ENCODE measurements around the gene CHPT1.
"Not testable (repeated sequence)": the region's sequence is repeated elsewhere in the genome, so short reads cannot be mapped to it uniquely, and the experiment has no call there.

Gene CHPT1

DNA sequence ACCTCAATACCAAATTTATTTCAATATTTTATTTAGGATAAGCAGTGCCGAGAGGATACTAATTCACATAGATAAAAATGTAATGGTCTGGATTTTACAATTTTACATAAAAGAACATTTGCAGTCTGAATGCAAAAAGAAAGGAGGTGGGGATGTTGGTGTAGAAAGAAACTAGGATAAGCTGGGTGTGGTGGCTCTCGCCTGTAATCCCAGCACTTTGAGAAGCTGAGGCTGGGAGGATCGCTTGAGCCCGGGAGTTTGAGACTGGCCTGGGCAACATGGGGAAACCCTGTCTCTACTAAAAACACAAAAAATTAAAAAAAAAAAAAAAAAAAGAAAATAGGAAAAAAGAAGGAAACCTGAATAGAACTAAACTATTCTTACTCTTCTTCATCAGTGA lies 25.0 kb downstream of the CHPT1 start:
- DNase-seq (ENCODE audit: low read depth in 2 of 2): no peak

DNA sequence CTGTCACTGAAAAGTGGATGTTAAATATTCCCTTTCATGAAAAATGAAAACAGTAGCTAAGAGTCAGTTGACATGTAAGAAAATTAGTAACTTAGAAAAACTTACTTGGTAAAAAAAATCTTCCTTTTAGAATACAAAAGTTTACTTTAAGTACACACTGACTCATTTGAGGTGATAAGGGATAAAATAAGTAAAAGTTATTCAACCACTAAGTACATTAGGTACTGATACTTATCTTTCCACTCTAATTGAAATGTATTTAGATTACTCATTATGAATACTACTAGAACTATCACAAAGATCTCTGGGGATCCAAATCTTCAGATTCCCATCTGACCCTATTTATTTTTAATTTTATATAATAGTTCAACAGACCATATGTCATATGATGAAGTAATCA lies 29.7 kb downstream of the CHPT1 start:
- DNase-seq (ENCODE audit: low read depth in 2 of 2): no peak

DNA sequence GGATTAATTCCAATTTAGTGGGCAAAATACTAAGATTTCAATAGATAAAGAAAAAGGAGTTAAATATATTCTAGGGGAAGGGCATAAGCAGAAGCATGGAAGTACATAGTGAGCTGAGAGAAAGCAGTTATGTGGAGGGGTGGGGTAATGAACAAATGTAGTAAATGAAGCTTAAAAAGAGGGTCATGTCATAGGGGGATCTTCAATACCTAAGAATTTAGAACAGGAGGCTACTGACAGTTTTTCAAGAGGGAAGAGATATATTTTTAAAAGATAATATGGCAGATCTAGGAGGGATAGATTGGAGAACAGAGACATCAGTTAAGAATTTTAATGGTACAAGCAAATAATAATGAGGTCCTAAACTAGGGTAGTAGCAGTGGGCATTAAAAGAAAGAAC lies 32.4 kb downstream of the CHPT1 start:
- DNase-seq (ENCODE audit: low read depth in 2 of 2): no peak

DNA sequence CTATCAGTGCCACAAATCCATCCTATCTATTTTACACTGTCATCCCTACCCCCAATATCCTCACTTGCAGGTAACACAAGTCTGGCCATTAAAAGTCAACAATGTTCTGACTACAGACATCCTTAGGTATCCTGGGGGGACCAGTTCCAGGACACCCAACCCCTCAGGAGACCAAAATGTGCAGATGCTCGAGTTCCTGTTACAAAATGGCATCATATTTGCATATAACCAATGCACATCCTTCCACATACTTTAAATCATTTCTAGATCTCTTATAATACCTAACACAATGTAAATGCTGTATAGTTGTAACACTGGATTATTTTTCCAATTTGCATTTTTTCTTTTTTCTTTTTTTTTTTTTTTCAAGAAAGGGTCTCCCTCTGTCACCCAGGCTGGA lies 34.9 kb downstream of the CHPT1 start:
- DNase-seq (ENCODE audit: low read depth in 2 of 2): no peak

DNA sequence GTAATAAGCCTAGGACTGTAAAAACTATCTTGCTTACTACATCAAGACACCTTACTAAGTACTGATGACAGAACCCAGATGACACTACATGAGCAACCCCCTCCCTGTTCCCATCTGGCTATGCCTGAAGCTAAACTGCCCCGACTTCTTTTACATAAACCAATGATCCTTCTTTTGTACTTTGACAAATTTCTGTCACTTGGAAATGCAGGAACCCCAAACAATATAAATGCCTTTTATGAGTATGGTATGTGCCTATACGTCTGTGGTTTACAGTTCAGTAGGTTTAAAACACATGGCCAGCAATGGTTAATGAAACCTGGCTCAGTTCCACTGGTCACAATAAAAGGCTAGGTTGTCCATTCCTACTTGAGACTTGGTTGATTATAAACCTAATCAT lies 35.7 kb downstream of the CHPT1 start:
- no peak for DNase-seq (ENCODE audit: low read depth in 2 of 2)

DNA sequence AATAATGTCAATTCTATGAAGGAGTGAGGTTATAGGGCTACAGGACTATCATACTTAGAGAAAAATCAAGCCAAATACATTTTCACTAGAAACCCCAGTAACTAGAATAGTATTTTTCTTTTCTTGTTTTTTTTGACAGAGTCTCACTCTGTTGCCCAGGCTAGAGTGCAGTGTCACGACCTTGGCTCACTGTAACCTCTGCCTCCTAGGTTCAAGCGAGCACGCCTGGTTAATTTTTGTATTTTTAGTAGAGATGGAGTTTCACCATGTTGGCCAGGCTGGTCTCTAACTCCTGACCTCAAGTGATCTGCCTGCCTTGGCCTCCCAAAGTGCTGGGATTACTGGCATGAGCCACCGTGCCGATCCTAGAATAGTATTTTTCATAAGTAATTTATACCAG lies 37.0 kb downstream of the CHPT1 start:
- not testable (repeated sequence) for DNase-seq (ENCODE audit: low read depth in 2 of 2)

DNA sequence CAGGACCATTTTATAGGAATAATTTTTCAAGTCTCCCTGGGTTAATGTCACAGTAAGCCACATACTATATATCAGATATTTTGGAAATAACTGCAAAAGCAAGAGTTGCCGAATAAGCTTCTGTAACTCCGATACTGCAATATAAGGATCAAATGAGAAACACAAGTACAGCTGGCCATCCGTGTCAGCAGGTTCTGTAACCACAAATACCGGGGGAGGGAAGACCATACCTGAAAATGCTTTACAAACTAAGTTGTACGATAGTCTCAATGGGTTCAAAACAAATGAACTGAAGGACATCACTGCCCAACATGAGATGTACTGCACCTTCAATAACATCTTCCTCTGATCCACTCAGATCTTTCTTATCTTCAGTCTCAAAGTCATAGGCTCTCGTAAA lies 40.0 kb downstream of the CHPT1 start:
- no peak for DNase-seq (ENCODE audit: low read depth in 2 of 2)

DNA sequence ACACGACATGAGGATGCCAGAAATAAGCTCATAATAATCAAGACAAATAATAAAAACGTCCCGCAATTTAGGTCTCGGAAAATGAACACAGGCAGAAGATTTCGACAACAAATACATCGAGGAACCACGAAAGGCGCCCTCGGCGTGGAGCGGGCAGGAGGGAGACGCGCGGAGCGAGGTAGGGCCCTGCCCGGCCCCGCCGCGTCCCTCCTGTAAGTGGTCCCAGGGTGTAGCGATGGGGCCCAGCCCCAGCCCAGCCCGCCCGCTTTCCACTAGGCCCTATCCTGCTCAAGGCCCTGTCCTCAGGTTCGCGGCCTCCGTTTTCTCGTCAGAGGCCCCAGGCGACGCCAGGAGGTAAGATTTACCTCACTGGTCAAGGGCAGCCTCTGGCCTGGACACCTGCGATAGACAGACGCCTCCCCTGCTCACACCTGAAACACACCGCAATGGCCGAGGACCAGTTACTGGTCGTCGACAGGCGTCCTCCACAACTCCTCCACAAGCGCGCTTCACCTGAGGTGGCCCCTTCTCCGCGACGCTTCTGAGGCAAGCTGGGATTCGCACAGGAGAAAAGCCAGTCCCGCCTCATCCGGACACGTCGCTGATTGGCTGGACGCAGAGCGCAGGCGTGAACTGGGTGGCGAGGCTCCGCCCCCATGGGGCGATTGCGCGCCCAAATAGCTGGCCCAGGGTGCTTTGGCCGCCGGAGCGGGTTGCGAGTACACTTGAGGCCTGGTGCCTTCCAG lies 41.7 kb downstream of the CHPT1 start, which contains the start of gene SYCP3:
Gene SYCP3 (minus strand): TSS at position 543 of the 746 bp plus-strand sequence. CDS start 1,527 bp downstream, outside the sequence.
- no peak for DNase-seq (ENCODE audit: low read depth in 2 of 2)

DNA sequence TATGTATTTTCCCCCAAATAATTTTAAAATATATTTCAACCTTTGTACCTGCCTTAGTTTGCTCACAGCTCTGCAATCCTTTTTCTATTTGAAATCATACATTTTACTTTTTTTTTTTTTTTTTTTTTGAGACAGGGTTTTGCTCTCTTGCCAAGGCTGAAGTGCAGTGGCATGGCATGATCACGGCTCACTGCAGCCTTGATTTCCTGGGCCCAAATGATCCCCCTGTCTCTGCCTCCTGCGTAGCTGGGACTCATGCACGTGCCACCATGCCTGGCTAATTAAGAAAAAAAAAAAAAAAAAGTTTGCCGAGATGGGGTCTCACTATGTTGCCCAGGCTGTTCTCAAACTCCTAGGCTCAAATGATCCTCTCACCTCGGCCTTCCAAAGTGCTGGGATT lies 43.1 kb downstream of the CHPT1 start:
- no peak for DNase-seq (ENCODE audit: low read depth in 2 of 2)

DNA sequence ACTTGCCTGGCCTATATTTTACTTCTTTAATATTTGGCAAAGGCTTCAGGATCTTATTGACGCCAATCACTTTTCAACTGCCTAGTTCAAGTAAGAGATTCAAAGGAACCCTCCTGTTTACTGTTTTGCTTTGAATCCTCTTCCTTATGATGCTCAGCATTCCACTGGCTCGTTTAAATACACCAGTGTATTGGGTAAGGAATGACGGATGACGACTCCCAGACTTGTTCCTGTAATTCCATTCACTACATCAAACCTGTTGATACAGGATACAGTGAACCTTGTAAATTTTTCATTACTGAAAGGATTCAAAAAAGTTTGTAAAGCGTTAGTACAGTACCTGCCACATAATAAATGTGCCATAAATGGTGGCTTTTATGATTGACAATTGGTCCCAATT lies 43.5 kb downstream of the CHPT1 start:
- DNase-seq (ENCODE audit: low read depth in 2 of 2): no peak

DNA sequence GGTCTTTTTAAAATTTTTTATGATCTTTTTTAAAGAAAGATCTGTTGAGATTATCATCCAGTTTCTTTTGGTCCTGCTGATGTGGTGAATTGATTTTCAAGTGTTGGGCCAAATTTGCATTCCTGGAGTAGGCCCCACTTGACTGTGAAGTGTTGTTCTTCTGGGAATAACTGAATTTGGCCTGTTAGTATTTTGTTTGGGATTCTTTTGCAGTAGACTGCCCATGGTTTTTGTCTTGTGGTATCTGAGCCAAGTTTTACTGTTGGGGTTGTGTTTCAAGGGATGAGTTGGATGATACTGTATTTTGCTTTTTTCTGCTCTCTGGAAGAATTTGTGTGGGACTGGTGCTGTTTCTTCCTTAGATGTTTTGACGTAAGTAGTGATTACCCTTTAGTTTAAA lies 45.8 kb downstream of the CHPT1 start:
- DNase-seq (ENCODE audit: low read depth in 2 of 2): no peak

DNA sequence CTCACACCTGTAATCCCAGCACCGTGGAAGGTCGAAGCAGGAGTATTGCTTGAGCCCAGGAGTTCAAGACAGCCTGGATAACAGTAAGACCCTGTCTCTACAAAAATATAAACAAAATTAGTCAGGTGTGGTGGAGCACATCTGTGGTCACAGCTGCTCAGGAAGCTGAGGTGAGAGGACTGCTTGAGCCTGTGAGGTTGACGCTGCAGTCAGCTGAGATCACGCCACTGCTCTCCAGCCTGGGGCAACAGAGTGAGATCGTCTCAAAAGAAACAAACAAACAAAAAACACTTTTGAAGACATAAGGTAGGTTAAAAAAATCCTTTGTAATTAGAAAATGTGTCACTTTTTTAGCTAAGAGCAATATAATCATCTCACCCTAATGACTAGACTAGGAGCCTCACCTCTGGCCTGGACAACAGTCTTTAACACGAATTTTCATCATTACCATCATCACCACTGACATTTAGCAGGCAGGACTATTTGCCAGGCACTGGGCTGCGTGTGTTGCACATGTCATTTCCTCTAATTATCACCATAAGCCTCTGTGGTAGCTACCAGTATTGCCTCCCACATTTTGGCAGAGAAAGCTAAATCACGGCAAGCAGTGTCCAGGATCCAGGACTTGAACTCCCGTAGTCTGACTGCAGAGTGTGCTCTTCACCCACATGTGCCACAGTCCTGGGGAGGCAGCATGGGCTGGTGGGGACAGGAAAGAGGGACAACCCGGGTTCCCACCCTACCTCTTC lies 46.5 kb downstream of the CHPT1 start:
- no peak for DNase-seq (ENCODE audit: low read depth in 2 of 2)

DNA sequence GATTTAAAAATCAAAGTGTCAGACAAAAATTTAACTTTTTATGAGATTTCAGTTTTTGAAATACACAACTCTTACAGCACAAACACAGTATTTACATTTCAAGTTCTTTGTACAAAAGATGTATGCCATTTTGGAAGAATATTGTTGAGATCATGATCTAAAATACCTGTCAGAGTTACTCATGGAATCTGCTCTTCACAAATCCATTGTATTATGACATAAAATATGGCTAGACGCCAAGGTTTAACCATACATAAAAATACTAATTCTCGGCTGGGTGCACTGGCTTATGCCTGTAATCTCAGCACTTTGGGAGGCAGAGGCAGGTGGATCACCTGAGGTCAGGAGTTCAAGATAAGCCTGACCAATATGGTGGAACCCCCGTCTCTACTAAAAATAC lies 48.0 kb downstream of the CHPT1 start:
- no peak for DNase-seq (ENCODE audit: low read depth in 2 of 2)

DNA sequence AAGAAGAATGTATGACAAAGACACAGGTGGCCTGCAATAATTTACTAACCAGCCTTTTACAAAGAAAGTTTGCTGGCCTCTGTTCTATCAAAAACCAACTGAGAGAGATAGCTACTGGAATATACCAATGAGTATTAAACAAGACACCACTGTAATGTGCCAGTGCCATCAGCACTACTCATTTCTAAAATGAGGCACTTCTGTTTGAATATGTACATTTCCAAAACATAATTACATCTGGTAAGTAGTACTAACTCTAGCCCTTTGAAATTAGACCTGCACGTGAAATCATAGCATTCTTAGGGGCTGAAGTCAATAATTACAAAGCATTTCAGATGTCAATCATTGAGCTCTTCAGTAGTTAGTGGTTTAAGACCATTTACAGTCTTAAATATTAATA lies 48.8 kb downstream of the CHPT1 start:
- no peak for DNase-seq (ENCODE audit: low read depth in 2 of 2)

DNA sequence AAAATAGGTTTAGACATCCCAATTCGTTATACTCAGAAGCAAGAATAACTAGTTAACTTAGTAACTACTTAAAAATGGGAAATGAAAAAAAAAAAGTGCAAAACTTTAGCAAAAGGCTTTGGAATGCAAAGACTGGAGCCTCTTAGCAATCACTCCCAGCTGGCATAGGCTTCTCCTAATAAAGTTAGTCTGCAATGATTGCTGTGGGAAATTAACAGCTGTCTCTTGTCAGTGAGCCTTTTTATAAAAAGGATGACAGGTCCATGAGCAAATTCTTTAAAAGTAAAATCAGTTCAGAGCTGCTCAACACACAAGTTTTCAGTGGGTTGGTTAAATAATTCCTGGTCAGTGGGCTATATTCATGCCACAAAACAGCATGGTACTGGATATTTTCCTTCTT lies 49.2 kb downstream of the CHPT1 start:
- no peak for DNase-seq (ENCODE audit: low read depth in 2 of 2)

DNA sequence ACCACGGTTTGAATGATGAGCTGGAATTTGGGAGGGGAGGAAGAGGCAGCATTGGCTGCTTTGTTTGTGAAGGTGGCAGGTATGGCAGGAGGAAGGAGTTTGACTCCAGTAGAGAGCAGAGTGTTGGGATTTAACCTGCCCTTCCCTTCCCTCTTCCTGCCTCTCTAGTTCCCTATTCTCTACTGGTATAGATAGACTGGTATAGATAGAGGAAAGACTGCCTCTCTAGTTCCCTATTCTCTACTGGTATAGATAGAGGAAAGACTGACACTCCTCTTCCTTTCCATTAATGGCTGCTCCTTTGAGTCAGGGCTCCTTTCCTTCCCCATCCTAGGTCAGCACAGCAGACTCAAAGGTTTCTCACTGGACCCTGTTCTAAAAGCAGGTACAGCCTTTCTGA lies 50.3 kb downstream of the CHPT1 start:
- no peak for DNase-seq (ENCODE audit: low read depth in 2 of 2)

DNA sequence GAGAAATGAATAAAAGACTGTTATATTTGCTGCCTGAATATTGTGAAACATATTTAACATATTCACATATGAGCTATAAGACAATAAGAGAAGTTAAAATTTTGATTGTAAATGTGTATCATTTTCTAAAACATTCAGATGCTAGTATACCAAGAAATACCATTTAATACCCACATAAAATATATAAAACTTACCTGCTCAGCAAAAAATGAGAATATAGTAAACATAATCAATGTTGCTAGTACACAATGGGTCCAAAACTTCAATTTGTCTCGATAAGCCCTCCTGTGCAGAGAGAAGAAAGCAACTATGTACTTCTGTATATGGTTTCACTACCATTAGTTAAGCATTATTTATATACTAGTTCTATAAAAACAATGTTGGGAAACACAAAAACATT lies 51.5 kb downstream of the CHPT1 start:
- no peak for DNase-seq (ENCODE audit: low read depth in 2 of 2)

DNA sequence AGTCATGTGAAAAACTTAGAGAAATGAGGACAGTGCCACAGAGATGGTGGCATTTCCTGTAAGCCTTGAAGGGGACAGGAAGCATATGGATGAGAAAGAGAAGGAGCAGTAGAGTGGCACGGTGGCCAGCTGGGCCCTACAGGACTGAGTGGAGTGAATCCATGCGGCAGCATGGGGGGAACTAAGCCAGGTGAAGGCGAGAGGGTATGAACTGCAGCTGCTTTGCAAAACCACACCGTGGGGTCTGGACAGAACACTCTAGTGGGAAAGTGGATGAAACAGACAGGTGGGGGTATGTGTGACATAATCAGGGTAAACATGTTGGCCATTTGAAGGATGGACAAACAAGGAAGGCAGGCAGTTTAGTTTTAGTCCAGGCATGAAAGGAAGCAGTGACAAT lies 52.2 kb downstream of the CHPT1 start:
- no peak for DNase-seq (ENCODE audit: low read depth in 2 of 2)

DNA sequence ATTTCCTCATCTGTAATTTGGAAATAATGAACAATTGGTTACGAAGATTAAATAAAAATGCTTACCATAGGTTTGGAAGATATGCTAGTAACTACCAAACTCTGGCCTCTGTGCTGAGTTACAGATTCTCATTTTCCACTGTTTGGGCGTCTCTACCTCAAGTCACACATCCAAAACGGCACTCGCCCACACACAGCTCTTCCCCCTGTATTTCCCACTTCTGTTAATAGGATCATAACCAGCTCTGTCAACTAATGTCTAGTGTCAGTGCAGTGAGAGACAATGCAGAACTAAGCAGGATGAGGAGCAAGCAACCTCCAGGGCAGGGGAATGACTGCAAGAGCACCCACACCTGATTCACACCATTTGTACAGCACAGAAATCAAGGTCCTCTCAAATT lies 52.7 kb downstream of the CHPT1 start:
- no peak for DNase-seq (ENCODE audit: low read depth in 2 of 2)

DNA sequence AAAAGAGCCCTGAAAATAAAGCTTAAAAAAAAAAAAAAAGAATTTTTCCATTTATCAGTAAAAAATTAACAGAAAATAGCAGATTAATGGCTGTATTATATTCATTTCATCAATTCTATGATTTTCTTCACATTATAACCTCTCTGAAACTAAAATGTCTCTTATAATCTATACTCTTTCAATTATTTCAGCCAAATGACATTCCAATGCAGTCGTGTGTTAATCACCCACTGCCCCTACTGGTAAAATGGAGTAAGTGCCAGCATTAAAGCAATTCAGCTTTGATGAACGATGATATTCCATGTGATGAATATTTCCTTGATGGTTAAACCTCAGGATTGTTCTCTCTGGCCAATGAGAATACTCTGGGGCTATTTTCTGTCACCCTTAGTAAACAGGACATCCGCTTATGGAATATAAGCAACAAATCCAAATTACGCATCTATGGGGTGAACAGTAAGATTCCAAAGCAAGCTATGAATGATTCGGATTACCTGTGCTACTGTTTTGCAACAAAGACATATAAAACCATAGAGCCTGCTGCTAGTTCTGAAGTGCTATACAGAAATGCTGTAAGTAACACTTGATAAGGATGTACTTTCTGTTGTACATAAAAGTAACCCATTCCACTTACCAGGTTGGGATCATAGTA lies 62.1 kb downstream of the CHPT1 start:
- no peak for DNase-seq (ENCODE audit: low read depth in 2 of 2)

DNA sequence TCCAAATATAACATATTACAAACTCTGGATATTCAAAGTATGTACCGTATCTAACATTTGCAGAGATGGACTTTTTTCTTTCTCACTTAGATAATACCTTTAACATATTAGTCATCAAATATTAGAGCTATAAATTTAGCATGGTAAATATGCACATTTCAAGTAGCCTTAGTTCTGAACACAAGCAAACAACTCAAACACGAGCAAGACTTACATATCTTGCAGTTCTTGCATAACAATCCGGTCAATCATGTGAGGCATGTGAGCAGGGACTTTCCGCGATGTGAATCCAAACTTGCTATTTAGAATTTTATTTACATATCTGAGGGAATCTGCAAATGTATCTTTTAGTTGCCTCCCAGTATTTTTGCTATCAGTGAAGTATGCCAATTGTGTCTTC lies 63.9 kb downstream of the CHPT1 start:
- DNase-seq (ENCODE audit: low read depth in 2 of 2): no peak

DNA sequence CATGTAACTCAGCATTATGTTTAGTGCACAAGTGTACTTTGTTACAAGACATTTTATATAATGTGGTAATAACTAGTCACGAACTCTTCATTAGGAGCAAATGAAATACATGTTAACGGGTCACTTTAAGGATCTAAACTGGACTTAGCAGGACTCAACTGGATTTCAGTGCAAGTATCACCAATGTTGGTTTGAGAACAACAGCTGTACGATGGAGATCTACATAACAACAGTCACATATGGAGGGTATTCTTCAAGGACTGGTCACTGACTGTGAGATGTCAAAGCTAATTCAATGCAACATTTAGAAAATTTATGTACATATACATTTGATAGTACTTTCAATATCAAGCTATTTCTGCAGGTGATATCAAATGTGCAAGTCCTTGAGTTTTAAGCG lies 64.3 kb downstream of the CHPT1 start:
- no peak for DNase-seq (ENCODE audit: low read depth in 2 of 2)

All from stimulated activated CD4-positive, alpha-beta T cell treated with anti-CD3 and anti-CD28 coated beads, Interleukin-15, amount 100 ng/mL, for 48 hours (primary cell).